BLaER1 treated with 17β-estradiol and CSF1 and Interleukin-3, amounts not matched to agents 10 nM and 100 nM (cell line): Measurements from ENCODE around the gene FLNC.
A peak's percentile ranks its signal among the peaks of the same experiment; 100 is the strongest.

ENCODE experiments used
- H3K27ac ChIP-seq, 11 experiments: shearing (Covaris generic); formaldehyde crosslinking; 2 replicates each; pipeline ENCODE4 v1.8.1; 2022
- H3K27me3 ChIP-seq, 11 experiments: shearing (Covaris generic); formaldehyde crosslinking; 2 replicates each; pipeline ENCODE4 v1.8.1; 2022
- H3K36me3 ChIP-seq, 11 experiments: shearing (Covaris generic); formaldehyde crosslinking; 2 replicates each; pipeline ENCODE4 v1.8.1; 2022
- H3K4me1 ChIP-seq, 10 experiments: shearing (Covaris generic); formaldehyde crosslinking; 2 replicates each; pipeline ENCODE4 v1.8.1; 2022
- H3K4me2 ChIP-seq, 11 experiments: shearing (Covaris generic); formaldehyde crosslinking; 2 replicates each; pipeline ENCODE4 v1.8.1; 2022
- H3K4me3 ChIP-seq, 10 experiments: shearing (Covaris generic); formaldehyde crosslinking; 2 replicates each; pipeline ENCODE4 v1.8.1; 2022
- H3K9ac ChIP-seq, 11 experiments: shearing (Covaris generic); formaldehyde crosslinking; 2 replicates each; pipeline ENCODE4 v1.8.1; 2022
- H3K9me3 ChIP-seq, 11 experiments: shearing (Covaris generic); formaldehyde crosslinking; replicated peaks in 1 of 11; 2 replicates each; pipeline ENCODE4 v1.8.1; 2022
- H4K20me1 ChIP-seq, 11 experiments: shearing (Covaris generic); formaldehyde crosslinking; 2 replicates each; pipeline ENCODE4 v1.8.1; 2022
- Cebpa-rat ChIP-seq, 11 experiments: shearing (Covaris generic); IDR thresholded peaks; 2 replicates each; pipeline ENCODE4 v1.8.1; 2022

Gene FLNC

GRCh38 chr7:128821724-128822123 is 8.5 kb upstream of the FLNC start:
- TF ChIP-seq Cebpa-rat (IDR thresholded peaks at IDR 0.05) = no peak
- Histone ChIP-seq H3K27ac (no peak overlapping the region), H3K27me3 (no peaks in the 10 kb centered on the region), H3K9me3 (no peaks in the 10 kb centered on the region), H3K4me3 (no peak overlapping the region), H3K36me3 (no peaks in the 10 kb centered on the region), H3K4me2 (no peak overlapping the region), H3K9ac (no peak overlapping the region), H4K20me1 (peaks cover 0 to 5% (median 0%) of the 10 kb centered on the region in 11 experiments; a peak in 2 of 22 replicates), H3K4me1 (peaks cover 0 to 21% (median 0%) of the 10 kb centered on the region in 10 experiments; a peak in 6 of 20 replicates)

- H3K27ac ChIP-seq = no peak overlapping the region
- H3K36me3 ChIP-seq = no peaks in the 10 kb centered on the region
- H3K4me1 ChIP-seq = peaks cover 17 to 25% (median 21%) of the 10 kb centered on the region in 10 experiments
- H3K4me2 ChIP-seq = no peak overlapping the region
- peaks cover 26 to 36% (median 34%) of the 10 kb centered on the region in 11 experiments for H3K27me3 ChIP-seq
- H3K9ac ChIP-seq = no peak overlapping the region
- no peak for TF ChIP-seq Cebpa-rat (IDR thresholded peaks at IDR 0.05)
- no peaks in the 10 kb centered on the region for H3K9me3 ChIP-seq
- H3K4me3 ChIP-seq = no peak overlapping the region
- peaks cover 0 to 12% (median 0%) of the 10 kb centered on the region in 11 experiments; a peak in 5 of 22 replicates for H4K20me1 ChIP-seq
These were observed 3.7 kb upstream of the FLNC start for GRCh38 chr7:128826512-128826911.

GRCh38 chr7:128826916-128827247 is 3.3 kb upstream of the FLNC start:
- no peak overlapping the region for H3K9ac ChIP-seq
- H3K4me2 ChIP-seq = no peak overlapping the region
- no peaks in the 10 kb centered on the region for H3K36me3 ChIP-seq
- no peak overlapping the region for H3K27ac ChIP-seq
- H4K20me1 ChIP-seq = peaks cover 0 to 11% (median 0%) of the 10 kb centered on the region in 11 experiments; a peak in 5 of 22 replicates
- no peak overlapping the region for H3K4me3 ChIP-seq
- H3K9me3 ChIP-seq = no peaks in the 10 kb centered on the region
- no peak for TF ChIP-seq Cebpa-rat (IDR thresholded peaks at IDR 0.05)
- H3K4me1 ChIP-seq = peaks cover 21 to 28% (median 24%) of the 10 kb centered on the region in 10 experiments
- H3K27me3 ChIP-seq = peaks cover 28 to 40% (median 37%) of the 10 kb centered on the region in 11 experiments

GRCh38 chr7:128827248-128827958 is 2.8 kb upstream of the FLNC start:
- Histone ChIP-seq H3K4me2 (no peak overlapping the region), H3K4me1 (peaks cover 26 to 33% (median 29%) of the 10 kb centered on the region in 10 experiments), H3K4me3 (no peak overlapping the region), H3K9me3 (no peaks in the 10 kb centered on the region), H4K20me1 (peaks cover 0 to 11% (median 0%) of the 10 kb centered on the region in 11 experiments; a peak in 5 of 22 replicates), H3K27me3 (peaks cover 28 to 43% (median 37%) of the 10 kb centered on the region in 11 experiments), H3K9ac (no peak overlapping the region), H3K27ac (no peak overlapping the region), H3K36me3 (no peaks in the 10 kb centered on the region)
- no peak for TF ChIP-seq Cebpa-rat (IDR thresholded peaks at IDR 0.05)

GRCh38 chr7:128827971-128828711 is 2.1 kb upstream of the FLNC start:
- Histone ChIP-seq H3K9me3 (no peaks in the 10 kb centered on the region), H3K27ac (no peak overlapping the region), H3K27me3 (peaks cover 28 to 49% (median 37%) of the 10 kb centered on the region in 11 experiments), H3K9ac (no peak overlapping the region), H3K4me1 (peaks cover 33 to 40% (median 37%) of the 10 kb centered on the region in 10 experiments), H3K4me2 (no peak overlapping the region), H3K36me3 (no peaks in the 10 kb centered on the region), H4K20me1 (peaks cover 0 to 11% (median 0%) of the 10 kb centered on the region in 11 experiments; a peak in 5 of 22 replicates), H3K4me3 (no peak overlapping the region)
- TF ChIP-seq Cebpa-rat (IDR thresholded peaks at IDR 0.05) = no peak

- peak overlapping the region in 8 of 10 experiments; percentile 30 to 62 (median 42); a peak in 10 of 20 replicates for H3K4me3 ChIP-seq
- TF ChIP-seq Cebpa-rat (IDR thresholded peaks at IDR 0.05) = no peak
- H3K4me2 ChIP-seq = peak overlapping the region; percentile 80 to 94 (median 87)
- H3K27me3 ChIP-seq = peaks cover 28 to 49% (median 37%) of the 10 kb centered on the region in 11 experiments
- no peak overlapping the region for H3K27ac ChIP-seq
- peaks cover 38 to 48% (median 41%) of the 10 kb centered on the region in 10 experiments for H3K4me1 ChIP-seq
- no peaks in the 10 kb centered on the region for H3K9me3 ChIP-seq
- H4K20me1 ChIP-seq = peaks cover 0 to 11% (median 0%) of the 10 kb centered on the region in 11 experiments; a peak in 4 of 22 replicates
- H3K36me3 ChIP-seq = no peaks in the 10 kb centered on the region
- H3K9ac ChIP-seq = no peak overlapping the region
These were observed 627 bp upstream of the FLNC start for GRCh38 chr7:128829391-128830166.

GRCh38 chr7:128831178-128831993 is 1.2 kb downstream of the FLNC start:
- Histone ChIP-seq H3K4me3 (peak overlapping the region in 5 of 10 experiments; percentile 10 to 52 (median 38); a peak in 9 of 20 replicates), H3K27me3 (peaks cover 28 to 49% (median 37%) of the 10 kb centered on the region in 11 experiments), H3K36me3 (no peaks in the 10 kb centered on the region), H3K4me2 (peak overlapping the region; percentile 80 to 94 (median 87)), H3K27ac (peak overlapping the region in 4 of 11 experiments; percentile 2 to 34 (median 9); a peak in 2 of 22 replicates), H3K9me3 (no peaks in the 10 kb centered on the region), H3K4me1 (peaks cover 38 to 48% (median 41%) of the 10 kb centered on the region in 10 experiments), H3K9ac (peak overlapping the region in 6 of 11 experiments; percentile 12 to 61 (median 39); a peak in 7 of 22 replicates), H4K20me1 (peaks cover 0 to 17% (median 0%) of the 10 kb centered on the region in 11 experiments; a peak in 4 of 22 replicates)
- no peak for TF ChIP-seq Cebpa-rat (IDR thresholded peaks at IDR 0.05)
